GM12873 (cell line): ENCODE results near the gene AVP.

Experiments used
- CTCF ChIP-seq: IDR thresholded peaks from 2 replicates; pipeline ENCODE4 v1.5.1; 2012; ENCODE audit warnings: low read depth, mild to moderate bottlenecking, moderate library complexity, low read length, control low read depth; ENCODE audit not compliant: insufficient read depth; ENCODE audit errors: missing control alignments

Gene AVP

GRCh38 chr20:3044336-3044965 lies 40.1 kb downstream of the AVP start:
- no peak for TF ChIP-seq CTCF

- TF ChIP-seq CTCF: no peak
Observed at GRCh38 chr20:3043322-3043721, 41.2 kb downstream of the AVP start, which contains the start of gene GNRH2. Gene GNRH2 (plus strand): TSS chr20:3043622. CDS start chr20:3044415, 793 bp downstream.

GRCh38 chr20:3042625-3043024 lies 41.9 kb downstream of the AVP start:
- no peak for TF ChIP-seq CTCF

GRCh38 chr20:3041854-3042409 lies 42.6 kb downstream of the AVP start:
- TF ChIP-seq CTCF: no peak

- TF ChIP-seq CTCF: no peak
Observed at GRCh38 chr20:3040086-3040485, 44.4 kb downstream of the AVP start.

- no peak for TF ChIP-seq CTCF
Observed at GRCh38 chr20:3039426-3039825, 45.1 kb downstream of the AVP start.

- no peak for TF ChIP-seq CTCF
Observed at GRCh38 chr20:3038454-3038853, 46.1 kb downstream of the AVP start.

GRCh38 chr20:3037654-3038053 lies 46.9 kb downstream of the AVP start:
- no peak for TF ChIP-seq CTCF
